HG03066 (cell line): ENCODE results near the gene RPL10.
"Not testable (repeated sequence)": the region's sequence is repeated elsewhere in the genome, so short reads cannot be mapped to it uniquely, and the experiment has no call there.

ENCODE experiments used
- ATAC-seq: cut with Tn5 transposase; IDR thresholded peaks from one replicate; pipeline ENCODE4 v1.9.1; 2021; ENCODE audit warnings: low read depth; ENCODE audit not compliant: unreplicated experiment

RPL10 gene

DNA sequence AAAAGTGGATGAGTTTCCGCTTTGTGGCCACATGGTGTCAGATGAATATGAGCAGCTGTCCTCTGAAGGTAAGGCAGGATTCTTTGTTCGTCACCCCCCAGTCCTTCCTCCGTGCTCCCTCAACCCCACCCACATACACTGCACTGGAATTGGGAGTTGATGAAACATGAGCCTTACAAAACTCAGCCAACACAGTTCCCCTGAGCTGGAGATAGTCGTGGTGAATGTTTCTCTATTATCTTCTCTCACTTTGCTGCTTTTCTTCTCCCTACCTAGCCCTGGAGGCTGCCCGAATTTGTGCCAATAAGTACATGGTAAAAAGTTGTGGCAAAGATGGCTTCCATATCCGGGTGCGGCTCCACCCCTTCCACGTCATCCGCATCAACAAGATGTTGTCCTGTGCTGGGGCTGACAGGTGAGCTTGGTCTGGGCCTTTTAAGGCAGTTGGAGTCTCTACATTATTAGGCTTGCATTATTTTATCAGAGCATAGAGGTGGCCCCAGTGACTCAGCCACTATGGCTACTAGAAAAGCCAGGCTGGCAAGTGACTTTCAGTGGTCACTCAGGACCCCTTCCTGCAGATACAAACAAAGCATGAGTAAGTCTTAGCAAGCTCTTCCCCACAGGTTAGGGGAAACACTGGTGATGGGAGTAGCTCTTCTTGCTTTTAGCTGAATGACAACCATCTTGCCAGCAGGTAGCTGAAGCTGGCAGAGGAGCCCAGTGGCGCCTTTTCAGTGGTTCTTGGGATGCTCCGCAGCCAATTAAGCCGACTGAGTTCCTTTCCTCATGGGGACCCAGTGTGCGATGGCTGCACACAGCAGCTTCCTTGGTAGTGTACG is 1.6 kb downstream of the RPL10 start:
- ATAC-seq = no peak

DNA sequence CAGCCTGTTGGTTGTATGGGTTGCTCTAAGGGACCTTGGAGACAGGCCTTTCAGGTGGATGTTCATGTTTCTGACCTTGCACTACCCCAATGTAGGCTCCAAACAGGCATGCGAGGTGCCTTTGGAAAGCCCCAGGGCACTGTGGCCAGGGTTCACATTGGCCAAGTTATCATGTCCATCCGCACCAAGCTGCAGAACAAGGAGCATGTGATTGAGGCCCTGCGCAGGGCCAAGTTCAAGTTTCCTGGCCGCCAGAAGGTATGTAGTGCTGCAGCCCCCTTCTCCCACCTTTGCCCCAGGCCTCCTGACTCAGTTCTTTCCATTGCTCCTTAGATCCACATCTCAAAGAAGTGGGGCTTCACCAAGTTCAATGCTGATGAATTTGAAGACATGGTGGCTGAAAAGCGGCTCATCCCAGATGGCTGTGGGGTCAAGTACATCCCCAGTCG is 2.2 kb downstream of the RPL10 start:
- ATAC-seq = not testable (repeated sequence)

DNA sequence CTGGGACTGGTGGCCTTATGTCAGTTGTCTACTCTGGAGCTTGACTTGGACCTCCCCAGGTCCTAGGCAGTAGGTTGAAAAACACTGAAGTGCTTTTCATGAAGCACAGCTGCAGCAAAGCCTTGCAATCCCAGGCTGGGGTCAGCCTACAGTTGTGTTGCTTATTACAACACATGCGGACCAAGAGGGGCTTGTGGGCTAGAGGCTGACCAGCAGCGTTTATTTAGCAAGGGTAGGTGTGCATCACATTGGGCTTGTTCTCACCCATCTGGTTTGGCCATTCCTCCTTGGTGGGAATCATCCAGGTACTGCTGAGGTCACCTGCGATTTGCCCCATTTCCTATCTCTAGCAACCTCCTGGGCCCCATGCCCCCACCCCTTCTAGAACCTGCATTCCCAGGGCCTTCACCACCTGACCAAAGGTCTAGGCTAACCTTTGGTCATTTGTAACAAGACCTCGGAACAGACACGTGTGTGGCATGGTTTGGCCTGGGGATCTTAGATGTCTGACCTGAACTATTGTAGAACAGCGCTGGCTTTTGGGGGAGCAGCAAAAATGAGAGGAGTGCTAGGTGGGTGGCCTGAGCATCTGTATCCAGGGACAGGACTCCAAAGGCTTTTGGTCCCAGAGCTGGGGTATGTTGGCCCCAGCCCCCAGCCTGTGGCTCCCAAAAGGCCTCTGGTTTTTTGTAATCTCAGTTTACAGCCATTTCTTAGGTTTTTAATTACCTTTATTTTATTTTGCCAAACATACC is 3.0 kb downstream of the RPL10 start:
- no peak for ATAC-seq

DNA sequence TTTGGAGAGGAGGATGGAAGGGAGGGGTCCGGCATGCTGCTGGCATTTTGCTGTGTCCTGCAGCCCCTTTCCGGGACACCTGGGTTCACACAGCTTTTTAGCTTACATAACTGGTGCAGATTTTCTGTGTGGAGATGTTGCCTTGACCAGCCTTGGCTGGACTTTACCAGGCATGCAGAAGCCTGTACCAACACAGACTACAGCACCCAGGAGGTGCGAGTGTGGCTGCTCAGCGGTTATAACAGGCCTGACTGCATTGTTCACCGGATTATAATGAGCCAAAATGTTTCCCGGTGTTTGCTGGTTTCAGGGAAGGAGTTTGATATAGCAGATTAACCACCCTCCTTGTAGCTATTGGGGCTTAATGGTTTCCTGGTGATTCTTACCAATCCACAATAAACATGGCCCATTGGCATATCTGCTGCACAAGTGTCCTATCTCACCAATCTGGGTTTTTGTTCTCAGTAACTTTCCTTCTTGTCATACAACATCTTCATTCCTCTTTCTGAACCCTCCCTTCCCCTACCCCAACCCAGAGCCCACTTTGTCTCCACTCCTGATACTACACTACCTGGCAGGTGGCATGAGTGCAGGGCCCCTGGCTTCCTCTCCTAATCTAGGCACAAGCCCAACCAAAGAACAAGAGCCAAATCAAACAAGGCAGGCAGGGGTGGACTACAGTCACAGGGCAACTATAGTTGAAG is 3.9 kb downstream of the RPL10 start:
- ATAC-seq = no peak

DNA sequence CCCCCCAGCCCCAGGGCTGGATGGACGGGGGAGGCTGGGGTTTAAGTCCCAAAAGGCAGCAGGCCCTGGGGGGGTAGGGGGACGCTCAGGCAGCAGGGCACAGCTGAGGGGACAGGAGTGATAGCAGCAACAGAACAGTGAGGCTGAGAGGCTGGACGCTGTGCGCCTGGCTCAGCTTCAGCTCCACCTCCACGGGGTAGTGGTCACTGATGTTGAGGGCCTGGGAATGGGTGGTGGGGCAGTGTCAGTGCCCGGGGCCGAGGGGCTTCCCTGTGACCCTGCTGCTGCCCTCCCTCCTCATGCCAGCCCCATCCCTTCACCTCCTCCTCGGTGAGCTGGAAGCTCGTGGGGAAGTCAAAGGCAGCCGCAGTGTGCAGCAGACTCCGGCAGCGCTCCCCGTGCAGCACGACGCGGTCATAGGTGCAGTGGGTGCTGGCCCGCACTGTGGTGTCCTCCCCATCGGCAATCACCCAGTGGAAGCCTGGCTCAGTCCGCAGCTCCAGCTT is 4.5 kb downstream of the RPL10 start:
- no peak for ATAC-seq

DNA sequence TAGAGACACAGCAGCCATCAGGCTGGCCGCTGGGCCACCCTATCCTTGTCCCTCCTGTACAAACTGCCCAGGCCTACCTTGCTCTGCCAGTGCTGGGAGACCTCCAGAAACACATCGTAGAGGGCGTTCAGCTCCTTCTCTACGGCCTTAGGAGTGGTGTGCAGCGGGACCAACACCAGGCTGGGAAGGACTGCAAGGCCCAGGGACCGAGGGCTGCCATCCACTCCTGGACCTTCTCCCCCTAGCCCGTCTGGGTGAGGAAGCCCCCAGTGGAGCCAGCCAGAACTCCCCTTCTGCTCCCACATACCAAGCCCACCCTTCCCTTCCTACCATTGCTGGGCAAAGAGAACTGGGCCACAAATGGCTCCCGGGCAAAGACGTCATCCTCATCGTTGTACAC is 5.0 kb downstream of the RPL10 start:
- ATAC-seq = no peak

DNA sequence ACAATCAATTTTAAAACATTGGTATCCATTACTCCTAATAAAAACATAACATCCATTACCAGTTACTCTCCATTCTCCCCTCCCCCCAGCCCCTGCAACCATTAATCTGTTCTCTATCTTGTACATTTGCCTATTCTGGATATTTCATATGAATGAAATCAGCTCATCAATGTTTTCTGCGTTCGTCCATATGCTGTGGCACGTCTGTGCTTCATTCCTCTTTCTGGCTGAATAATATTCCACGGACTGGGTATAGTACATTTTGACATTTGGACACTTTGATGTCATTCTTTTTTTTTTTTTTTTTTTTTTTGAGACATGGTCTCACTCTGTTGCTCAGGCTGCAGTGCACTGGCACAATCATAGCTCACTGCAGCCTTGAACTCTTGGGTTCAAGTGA is 5.7 kb downstream of the RPL10 start:
- no peak for ATAC-seq

DNA sequence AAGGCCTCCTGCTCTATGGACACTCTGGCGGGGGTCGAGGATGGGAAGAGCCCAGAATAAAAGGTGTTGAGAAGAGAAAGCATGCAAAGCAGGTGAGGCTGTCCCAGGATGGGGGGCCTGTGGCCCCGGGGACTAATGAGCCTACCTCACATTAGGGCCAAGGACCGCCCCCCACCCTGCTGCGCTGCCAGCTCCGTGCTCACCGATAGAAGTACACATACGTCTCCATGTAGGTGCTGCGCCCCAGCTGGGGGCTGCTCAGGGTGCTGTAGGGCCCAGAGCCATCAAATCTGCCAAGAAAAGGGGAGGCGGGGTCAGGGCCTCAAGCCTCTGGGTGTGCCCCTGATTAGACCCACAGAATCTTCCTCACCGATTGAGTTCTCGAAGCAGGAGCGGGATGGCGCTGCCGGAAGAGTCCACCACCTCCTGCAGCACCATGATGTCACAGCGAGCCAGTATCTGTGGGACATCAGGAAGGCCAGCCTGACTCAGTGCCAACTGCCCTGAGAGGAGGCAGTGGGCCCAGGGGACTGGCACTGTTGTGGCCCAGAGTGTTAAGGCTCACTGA is 6.5 kb downstream of the RPL10 start:
- ATAC-seq = no peak

DNA sequence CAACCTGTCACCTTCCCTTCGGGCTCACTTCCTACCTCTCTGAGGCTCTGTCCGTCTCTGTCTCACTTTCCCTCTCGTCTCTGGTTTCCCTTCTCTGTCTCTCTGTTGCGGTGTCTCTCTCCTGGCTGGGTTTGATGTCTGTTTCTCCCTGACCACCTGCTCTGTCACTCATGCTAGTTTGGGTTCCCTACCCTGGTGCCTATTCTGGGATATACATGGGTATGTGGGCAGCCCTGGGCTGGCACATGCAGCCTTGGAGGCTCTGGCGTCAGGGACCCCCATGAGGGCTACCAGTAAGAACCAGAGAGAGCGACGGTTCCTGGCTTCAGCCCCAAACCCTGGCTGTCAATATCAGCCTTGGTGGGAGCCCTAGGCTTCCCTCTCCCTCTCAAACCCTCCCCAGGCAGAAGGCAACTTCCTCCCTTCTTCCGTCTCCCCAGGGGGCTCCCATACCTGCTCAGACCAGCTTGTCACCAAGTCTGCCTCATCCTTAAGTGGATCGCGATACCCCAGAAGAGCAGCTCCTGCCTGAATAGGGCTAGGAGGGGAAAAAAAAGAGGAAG is 10.6 kb downstream of the RPL10 start:
- ATAC-seq = no peak

DNA sequence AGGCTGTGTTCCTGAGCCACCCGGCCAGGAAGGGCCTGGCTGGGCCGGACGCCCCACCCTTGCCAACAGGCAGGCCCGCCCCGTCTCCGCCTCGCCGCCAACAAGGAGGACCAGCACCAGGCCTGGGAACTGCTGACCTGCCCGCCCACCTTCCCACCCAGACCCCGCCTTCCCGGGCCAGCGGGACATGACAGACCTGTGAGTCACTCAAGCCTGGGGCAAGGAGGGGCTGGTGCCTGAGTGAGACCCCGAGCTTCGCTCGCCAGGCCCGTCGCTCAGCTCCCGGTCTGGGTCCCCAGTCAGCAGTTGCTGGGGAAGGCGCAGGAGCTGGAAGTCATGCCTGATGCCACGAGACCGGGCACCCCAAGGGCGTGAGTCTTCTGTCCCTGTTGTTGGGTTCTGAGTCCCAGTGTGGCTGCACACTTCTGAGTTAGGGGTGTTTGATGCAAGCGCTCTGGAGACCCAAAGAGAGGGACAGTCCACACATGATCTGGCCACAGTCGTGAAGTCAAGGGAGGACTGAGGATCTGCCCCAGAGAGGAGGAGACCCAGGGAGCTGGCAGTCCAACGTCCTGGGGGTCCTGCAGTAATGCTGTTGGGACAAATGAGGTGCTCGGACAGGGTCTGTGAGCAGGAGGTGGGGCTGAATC is 11.2 kb downstream of the RPL10 start, which contains the start of gene DNASE1L1:
TSS of gene DNASE1L1 (minus strand) at position 33 of the 650 bp plus-strand sequence. CDS start 3,686 bp downstream, outside the sequence.
- no peak for ATAC-seq

DNA sequence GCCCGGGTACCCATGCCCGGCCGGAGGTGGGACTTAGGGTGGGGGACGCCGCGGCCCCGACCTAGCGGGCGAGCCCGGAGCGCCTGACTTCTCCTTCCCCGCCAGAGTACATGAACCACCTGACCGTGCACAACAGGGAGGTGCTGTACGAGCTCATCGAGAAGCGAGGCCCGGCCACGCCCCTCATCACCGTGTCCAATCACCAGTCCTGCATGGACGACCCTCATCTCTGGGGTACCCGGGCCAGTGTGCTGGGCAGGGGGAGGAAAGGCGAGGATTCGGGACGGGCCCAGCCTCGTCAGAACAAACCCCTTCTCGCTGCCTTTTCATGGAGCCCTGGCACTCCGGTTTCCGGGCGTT is 13.8 kb downstream of the RPL10 start:
- peak; percentile 59 for ATAC-seq

DNA sequence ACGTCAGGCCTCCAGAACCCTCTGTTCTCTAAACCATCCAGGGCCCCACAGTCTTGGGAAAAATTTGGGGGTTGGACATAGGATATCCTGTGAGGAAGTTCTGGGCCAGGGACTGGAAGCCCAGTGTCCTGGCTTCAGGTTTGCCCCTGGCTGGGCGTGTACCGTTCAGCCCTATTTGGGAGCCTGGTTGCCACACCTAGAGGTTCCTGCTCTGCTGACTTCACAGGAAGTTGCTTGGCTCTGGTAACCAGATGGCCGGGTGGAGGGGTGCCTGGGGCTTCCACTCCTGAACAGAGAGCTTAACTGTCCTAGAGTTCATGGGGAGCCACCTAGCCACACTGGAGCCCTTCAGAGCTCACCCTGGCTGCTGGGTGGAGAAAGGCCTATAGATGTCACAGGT is 14.3 kb downstream of the RPL10 start:
- no peak for ATAC-seq

DNA sequence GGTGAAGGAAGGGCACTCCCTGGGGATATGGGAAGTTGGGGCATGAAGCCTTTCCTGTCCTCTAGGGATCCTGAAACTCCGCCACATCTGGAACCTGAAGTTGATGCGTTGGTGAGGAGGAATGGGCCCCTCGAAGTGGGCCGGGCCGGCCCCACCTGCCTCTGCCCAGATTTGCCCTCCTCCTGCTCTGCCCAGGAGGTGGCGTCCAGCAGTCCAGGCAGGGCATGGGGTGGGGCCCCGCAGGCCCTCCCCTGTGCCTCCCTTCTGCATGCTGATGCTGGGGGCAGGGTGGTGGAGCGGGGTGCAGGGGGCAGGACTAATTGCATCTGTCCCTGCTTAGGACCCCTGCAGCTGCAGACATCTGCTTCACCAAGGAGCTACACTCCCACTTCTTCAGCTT is 15.0 kb downstream of the RPL10 start:
- no peak for ATAC-seq

DNA sequence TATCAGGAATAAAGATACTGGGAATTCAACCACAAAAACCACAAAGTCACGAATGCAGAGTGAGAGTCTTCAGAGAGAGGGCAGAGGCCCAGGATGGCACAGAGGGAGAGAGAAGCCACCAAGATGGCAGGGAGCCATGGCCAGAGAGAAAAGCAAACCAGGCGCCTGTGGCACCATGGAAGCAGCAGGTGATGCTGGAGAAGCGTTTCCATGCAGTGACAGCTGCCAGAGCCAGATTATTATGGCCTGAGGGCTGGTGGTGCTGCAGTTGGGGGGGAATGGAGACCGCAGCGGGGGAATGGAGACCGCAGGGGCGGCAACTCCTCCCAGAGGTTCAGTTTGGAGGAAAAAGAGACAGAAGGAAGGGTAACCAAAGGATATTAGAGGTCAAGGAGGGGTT is 19.0 kb downstream of the RPL10 start:
- ATAC-seq = no peak

DNA sequence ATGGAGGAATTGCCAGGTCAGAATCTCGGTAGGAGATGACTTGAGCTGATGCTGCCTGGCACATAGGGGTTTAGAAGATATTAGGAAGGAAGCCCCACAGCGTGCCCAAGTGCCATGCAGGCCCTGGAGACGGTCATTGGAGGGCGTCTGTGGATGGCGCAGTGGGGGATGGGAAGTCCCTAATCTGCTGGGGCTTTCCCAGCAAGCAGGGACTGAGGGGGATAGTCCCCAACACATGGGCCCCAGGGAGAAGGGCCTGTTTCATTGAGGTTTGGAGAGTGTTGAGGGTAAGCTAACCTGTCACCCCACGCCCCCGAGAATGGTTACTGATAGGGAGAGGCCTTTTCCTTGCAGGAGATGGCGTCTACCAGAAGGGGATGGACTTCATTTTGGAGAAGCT is 21.0 kb downstream of the RPL10 start:
- no peak for ATAC-seq

DNA sequence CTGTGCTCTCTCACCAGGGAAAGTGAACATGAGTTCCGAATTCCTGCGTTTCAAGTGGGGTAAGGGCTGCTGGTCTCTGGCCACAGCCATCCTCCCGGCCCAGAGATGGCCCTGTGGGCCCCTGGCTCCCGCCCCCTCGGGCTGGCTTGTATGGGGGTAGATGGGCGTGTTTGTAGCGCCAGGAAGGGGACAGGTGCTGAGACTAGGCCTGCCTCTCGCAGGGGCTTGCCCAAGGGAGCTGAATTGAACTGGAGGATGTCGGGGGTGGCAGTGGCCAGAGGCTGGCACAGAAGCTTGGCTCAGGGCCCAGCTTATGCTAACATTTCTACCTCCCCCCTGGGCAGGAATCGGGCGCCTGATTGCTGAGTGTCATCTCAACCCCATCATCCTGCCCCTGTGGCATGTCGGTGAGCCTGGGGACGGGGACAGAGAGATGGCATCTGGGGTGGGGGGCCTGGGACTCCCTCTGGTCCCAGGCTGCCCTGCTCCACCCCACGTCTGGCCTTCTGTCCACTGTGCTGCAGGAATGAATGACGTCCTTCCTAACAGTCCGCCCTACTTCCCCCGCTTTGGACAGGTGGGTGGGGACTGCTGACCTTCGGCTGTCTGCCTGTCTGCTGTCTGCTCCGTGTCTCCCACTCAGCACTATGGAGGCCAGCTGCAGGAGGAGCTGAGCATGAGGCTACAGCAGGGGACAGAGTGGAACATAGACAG is 21.7 kb downstream of the RPL10 start:
- ATAC-seq = no peak

DNA sequence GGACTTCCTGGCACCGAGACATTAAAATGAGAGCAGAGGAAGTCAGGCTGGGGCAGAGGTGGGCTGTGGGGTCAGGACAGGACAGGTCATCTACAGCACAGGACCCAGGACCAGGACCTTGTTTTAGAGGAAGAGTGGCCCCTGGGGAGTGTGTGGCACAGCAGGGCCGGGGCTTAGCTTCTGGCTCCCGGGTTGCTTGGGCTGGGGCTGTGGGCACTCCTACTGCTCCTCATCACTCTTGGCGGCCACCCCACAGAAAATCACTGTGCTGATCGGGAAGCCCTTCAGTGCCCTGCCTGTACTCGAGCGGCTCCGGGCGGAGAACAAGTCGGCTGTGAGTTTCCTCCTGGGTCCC is 22.2 kb downstream of the RPL10 start:
- no peak for ATAC-seq

DNA sequence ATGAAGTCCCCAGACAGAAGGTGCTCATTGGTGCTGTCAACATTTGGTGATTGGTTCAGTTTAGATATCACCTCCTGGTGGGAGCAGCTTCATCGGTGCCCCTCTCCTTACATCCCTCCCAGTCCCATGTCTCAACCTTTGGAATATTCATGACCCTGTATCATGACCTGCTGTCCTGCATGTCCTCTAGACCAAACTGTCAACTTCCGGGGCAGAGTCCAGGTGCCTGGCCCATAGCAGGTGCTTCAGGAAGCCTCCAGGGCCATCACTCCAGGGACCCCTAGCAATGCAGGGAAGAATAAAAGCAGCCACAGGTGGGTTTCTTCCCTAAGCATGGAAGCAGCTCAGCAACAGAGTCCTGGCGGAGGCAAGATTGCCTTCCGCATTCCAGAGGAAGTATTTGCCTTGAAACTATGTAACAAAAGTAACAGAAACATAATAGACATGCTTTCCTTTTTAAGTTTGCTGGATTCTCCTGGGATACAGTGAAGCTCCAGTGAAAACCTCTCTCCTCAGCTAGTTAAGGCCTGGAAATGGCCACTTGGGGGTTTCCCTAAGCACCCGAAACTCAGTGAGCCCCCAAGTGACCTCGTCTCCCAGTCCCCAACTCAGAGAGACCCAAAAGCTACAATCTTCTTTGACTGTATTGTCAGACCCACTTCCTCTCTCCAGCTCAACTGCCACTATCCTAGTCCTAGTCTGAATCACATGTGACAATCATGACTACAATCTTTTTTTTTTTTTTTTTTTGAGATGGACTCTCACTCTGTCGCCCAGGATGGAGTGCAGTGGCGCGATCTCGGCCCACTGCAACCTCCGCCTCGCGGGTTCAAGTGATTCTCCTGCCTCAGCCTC is 29.0 kb downstream of the RPL10 start:
- ATAC-seq = no peak
